ENCODE data around the gene TMTC2. TPM values are rescaled to one million over a fixed set of nuclear protein-coding genes. Genes with fewer than 3 reads are reported as not detected.

The TMTC2 gene
- total RNA-seq, 1 donor from 2014 or later: 7.6 TPM

- Histone ChIP-seq H3K4me3 (ENCODE audit: low read depth, low read length) (no peak overlapping the region), H3K36me3 (ENCODE audit: control insufficient read depth, insufficient read depth, low read length) (no peaks in the 10 kb centered on the region), H3K27me3 (ENCODE audit: control insufficient read depth, insufficient read depth, low read length) (no peaks in the 10 kb centered on the region)
- no peak for DNase-seq (ENCODE audit: low read depth)
- TF ChIP-seq CTCF (IDR thresholded peaks at IDR 0.05; ENCODE audit: insufficient read depth, low read length, poor library complexity, severe bottlenecking): no peak
These were observed 94.7 kb downstream of the TMTC2 start for GRCh38 chr12:82781309-82781997.

GRCh38 chr12:82783435-82783834 is 96.7 kb downstream of the TMTC2 start:
- Histone ChIP-seq H3K36me3 (ENCODE audit: control insufficient read depth, insufficient read depth, low read length) (no peaks in the 10 kb centered on the region), H3K27me3 (ENCODE audit: control insufficient read depth, insufficient read depth, low read length) (no peaks in the 10 kb centered on the region), H3K4me3 (ENCODE audit: low read depth, low read length) (no peak overlapping the region)
- no peak for DNase-seq (ENCODE audit: low read depth)
- TF ChIP-seq CTCF (IDR thresholded peaks at IDR 0.05; ENCODE audit: insufficient read depth, low read length, poor library complexity, severe bottlenecking): no peak

- no peak overlapping the region for H3K4me3 ChIP-seq (ENCODE audit: low read depth, low read length)
- DNase-seq (ENCODE audit: low read depth): no peak
These were observed 100.3 kb downstream of the TMTC2 start for GRCh38 chr12:82787016-82787415.

GRCh38 chr12:82788594-82788993 is 101.9 kb downstream of the TMTC2 start:
- Histone ChIP-seq H3K4me3 (ENCODE audit: low read depth, low read length) (no peak overlapping the region), H3K27me3 (ENCODE audit: control insufficient read depth, insufficient read depth, low read length) (no peaks in the 10 kb centered on the region), H3K36me3 (ENCODE audit: control insufficient read depth, insufficient read depth, low read length) (no peaks in the 10 kb centered on the region)
- no peak for DNase-seq (ENCODE audit: low read depth)
- no peak for TF ChIP-seq CTCF (IDR thresholded peaks at IDR 0.05; ENCODE audit: insufficient read depth, low read length, poor library complexity, severe bottlenecking)

More at GRCh38 chr12:82787016-82787415, 100.3 kb downstream of the TMTC2 start:
- Histone ChIP-seq H3K36me3 (ENCODE audit: control insufficient read depth, insufficient read depth, low read length) (no peaks in the 10 kb centered on the region), H3K27me3 (ENCODE audit: control insufficient read depth, insufficient read depth, low read length) (no peaks in the 10 kb centered on the region)
- no peak for TF ChIP-seq CTCF (IDR thresholded peaks at IDR 0.05; ENCODE audit: insufficient read depth, low read length, poor library complexity, severe bottlenecking)

- no peak for DNase-seq (ENCODE audit: low read depth)
- H3K27me3 ChIP-seq (ENCODE audit: control insufficient read depth, insufficient read depth, low read length): no peaks in the 10 kb centered on the region
These were observed 103.0 kb downstream of the TMTC2 start for GRCh38 chr12:82789674-82790073.

More at GRCh38 chr12:82789674-82790073, 103.0 kb downstream of the TMTC2 start:
- Histone ChIP-seq H3K36me3 (ENCODE audit: control insufficient read depth, insufficient read depth, low read length) (no peaks in the 10 kb centered on the region), H3K4me3 (ENCODE audit: low read depth, low read length) (no peak overlapping the region)
- TF ChIP-seq CTCF (IDR thresholded peaks at IDR 0.05; ENCODE audit: insufficient read depth, low read length, poor library complexity, severe bottlenecking): no peak

Measured in kidney epithelial cell (primary cell).